Measurements from ENCODE around the gene RBM33. TPM values are rescaled to one million over a fixed set of nuclear protein-coding genes. Genes with fewer than 3 reads are reported as not detected.

RBM33 gene
- total RNA-seq, 1 experiment from 2014 or later = 61.1 TPM

- ATAC-seq (no peak), DNase-seq (ENCODE audit: low read depth, low spot score) (no peak)
- Histone ChIP-seq H3K27me3 (ENCODE audit: control insufficient read depth, insufficient read depth, low read length) (no peaks in the 10 kb centered on the region), H3K27ac (ENCODE audit: low read length) (no peak overlapping the region), H3K36me3 (ENCODE audit: control insufficient read depth, insufficient read depth, low read length) (peaks cover 5% of the 10 kb centered on the region; the same call in 1 of the 2 replicates), H3K9me3 (ENCODE audit: control insufficient read depth, insufficient read depth, low read depth, low read length) (no peaks in the 10 kb centered on the region), H3K4me3 (ENCODE audit: low read depth in 2 of 2, low read length in 2 of 2) (no peak overlapping the region), H3K4me1 (ENCODE audit: control insufficient read depth, insufficient read depth, low read length) (no peaks in the 10 kb centered on the region)
- TF ChIP-seq REST (IDR thresholded peaks at IDR 0.05; ENCODE audit: insufficient read depth in 1 of 2, low read depth in 2 of 2, low read length in 1 of 2) (no peak), SIN3A (IDR thresholded peaks at IDR 0.05; ENCODE audit: borderline replicate concordance, insufficient read depth, low read depth, low read length) (no peak), TCF7L2 (IDR thresholded peaks at IDR 0.05; ENCODE audit: low read depth, low read length) (no peak)
- ChIA-PET CTCF (no interaction called here), POLR2A (no interaction called here)
- intact Hi-C loops (cut with micrococcal nuclease; ENCODE audit: unreplicated experiment) = no loop called here
- BruUV-seq (replicated peaks) = no TSS peak
- in situ Hi-C loops (cut with HindIII; ENCODE audit: low pct_unique_long_range_greater_than_20kb, low sequenced_read_pairs) = no loop called here
These were observed 33.2 kb downstream of the RBM33 start for GRCh38 chr7:155677688-155678087.

GRCh38 chr7:155680124-155680523, 35.7 kb downstream of the RBM33 start:
- in situ Hi-C loops (cut with HindIII; ENCODE audit: low pct_unique_long_range_greater_than_20kb, low sequenced_read_pairs) (no loop called here), intact Hi-C loops (cut with micrococcal nuclease; ENCODE audit: unreplicated experiment) (no loop called here)
- Histone ChIP-seq H3K9me3 (ENCODE audit: control insufficient read depth, insufficient read depth, low read depth, low read length) (no peaks in the 10 kb centered on the region), H3K4me1 (ENCODE audit: control insufficient read depth, insufficient read depth, low read length) (no peaks in the 10 kb centered on the region), H3K27ac (ENCODE audit: low read length) (no peak overlapping the region), H3K36me3 (ENCODE audit: control insufficient read depth, insufficient read depth, low read length) (peaks cover 5% of the 10 kb centered on the region; the same call in 1 of the 2 replicates), H3K4me3 (ENCODE audit: low read depth in 2 of 2, low read length in 2 of 2) (no peak overlapping the region), H3K27me3 (ENCODE audit: control insufficient read depth, insufficient read depth, low read length) (no peaks in the 10 kb centered on the region)
- ATAC-seq = no peak
- CTCF ChIA-PET = no interaction called here
- no peak for DNase-seq (ENCODE audit: low read depth, low spot score)
- BruUV-seq (replicated peaks) = no TSS peak
- POLR2A ChIA-PET = no interaction called here
- TF ChIP-seq REST (IDR thresholded peaks at IDR 0.05; ENCODE audit: insufficient read depth in 1 of 2, low read depth in 2 of 2, low read length in 1 of 2) = no peak
- TF ChIP-seq CTCF (IDR thresholded peaks at IDR 0.05) = no peak
- TF ChIP-seq TCF7L2 (IDR thresholded peaks at IDR 0.05; ENCODE audit: low read depth, low read length) = no peak
- no peak for TF ChIP-seq POLR2AphosphoS5 (IDR thresholded peaks at IDR 0.05; ENCODE audit: low read depth, low read length)
- TF ChIP-seq SIN3A (IDR thresholded peaks at IDR 0.05; ENCODE audit: borderline replicate concordance, insufficient read depth, low read depth, low read length) = no peak
